HFFc6 (cell line): ENCODE results near the gene ALK. TPM values are rescaled to one million over a fixed set of nuclear protein-coding genes. Genes with fewer than 3 reads are reported as not detected.

ENCODE experiments used
- DNase-seq: peaks from one replicate; pipeline ENCODE4 v3.0.0-alpha.2; 2018
- H3K27ac Mint-ChIP-seq: 2 replicates; pipeline ENCODE4 v1.8.0; 2020; ENCODE audit warnings: mild to moderate bottlenecking, mixed read lengths
- H3K27me3 Mint-ChIP-seq: 2 replicates; pipeline ENCODE4 v1.8.0; 2021; ENCODE audit warnings: mild to moderate bottlenecking, moderate library complexity, mixed read lengths; ENCODE audit not compliant: insufficient read depth
- H3K36me3 Mint-ChIP-seq: 2 replicates; pipeline ENCODE4 v1.8.0; 2021; ENCODE audit warnings: low read depth, mixed read lengths
- H3K4me1 Mint-ChIP-seq: 2 replicates; pipeline ENCODE4 v1.8.0; 2020; ENCODE audit warnings: low read depth, mixed read lengths
- H3K4me3 Mint-ChIP-seq: 2 replicates; pipeline ENCODE4 v1.8.0; 2020; ENCODE audit warnings: mild to moderate bottlenecking, moderate library complexity, mixed read lengths
- H3K9me3 Mint-ChIP-seq: 2 replicates; pipeline ENCODE4 v1.8.0; 2020; ENCODE audit warnings: mild to moderate bottlenecking, mixed read lengths
- CTCF ChIP-seq: fragments of 200-600 bp; sonication (generic); IDR thresholded peaks from 2 replicates; pipeline ENCODE4 v1.5.0; 2021; ENCODE audit warnings: antibody characterized with exemption, mild to moderate bottlenecking
- total RNA-seq, 6 experiments: library from RNA; stranded (reverse); fragmentation: NEBNext Ultra II Directional; extraction: Animal tissue kit (Norgen Biotek cat#: 25700); gene quantifications; 2 replicates in 1 of 6; 3 replicates in 5 of 6; pipeline ENCODE4 v1.2.3, GENCODE V29; 2021

ALK gene
- total RNA-seq, 6 experiments from 2014 or later = not detected

GRCh38 chr2:29269095-29269764, 652.2 kb downstream of the ALK start:
- H3K9me3 Mint-ChIP-seq = no peaks in the 10 kb centered on the region
- H3K27ac Mint-ChIP-seq = no peak overlapping the region
- no peak overlapping the region for H3K4me3 Mint-ChIP-seq
- no peaks in the 10 kb centered on the region for H3K4me1 Mint-ChIP-seq
- no peaks in the 10 kb centered on the region for H3K36me3 Mint-ChIP-seq
- no peak for DNase-seq
- peaks cover 50% of the 10 kb centered on the region for H3K27me3 Mint-ChIP-seq
- TF ChIP-seq CTCF = no peak

- Mint-ChIP-seq H3K27me3 (peaks cover 38% of the 10 kb centered on the region), H3K36me3 (no peaks in the 10 kb centered on the region; the same call in 1 of the 2 replicates), H3K9me3 (peaks cover 4% of the 10 kb centered on the region; the same call in 1 of the 2 replicates), H3K4me3 (no peak overlapping the region), H3K27ac (no peak overlapping the region), H3K4me1 (no peaks in the 10 kb centered on the region)
- no peak for DNase-seq
- TF ChIP-seq CTCF = no peak
These were observed 653.7 kb downstream of the ALK start for GRCh38 chr2:29267720-29268119.

- H3K4me3 Mint-ChIP-seq = no peak overlapping the region
- H3K27ac Mint-ChIP-seq = no peak overlapping the region
- H3K9me3 Mint-ChIP-seq = peaks cover 4% of the 10 kb centered on the region; the same call in 1 of the 2 replicates
- DNase-seq = no peak
- TF ChIP-seq CTCF = no peak
- H3K4me1 Mint-ChIP-seq = peaks cover 23% of the 10 kb centered on the region
- H3K36me3 Mint-ChIP-seq = no peaks in the 10 kb centered on the region; the same call in 1 of the 2 replicates
- H3K27me3 Mint-ChIP-seq = peaks cover 17% of the 10 kb centered on the region
These were observed 657.5 kb downstream of the ALK start for GRCh38 chr2:29263886-29264285.

GRCh38 chr2:29262681-29263260, 658.6 kb downstream of the ALK start:
- TF ChIP-seq CTCF = no peak
- no peak for DNase-seq
- Mint-ChIP-seq H3K36me3 (no peaks in the 10 kb centered on the region; the same call in 1 of the 2 replicates), H3K9me3 (peaks cover 4% of the 10 kb centered on the region; the same call in 1 of the 2 replicates), H3K4me3 (no peak overlapping the region), H3K4me1 (peaks cover 24% of the 10 kb centered on the region), H3K27ac (no peak overlapping the region), H3K27me3 (peaks cover 12% of the 10 kb centered on the region)

GRCh38 chr2:29261003-29261402, 660.4 kb downstream of the ALK start:
- Mint-ChIP-seq H3K4me3 (no peak overlapping the region), H3K27me3 (peaks cover 8% of the 10 kb centered on the region), H3K9me3 (peaks cover 4% of the 10 kb centered on the region; the same call in 1 of the 2 replicates), H3K4me1 (peaks cover 24% of the 10 kb centered on the region), H3K36me3 (no peaks in the 10 kb centered on the region; the same call in 1 of the 2 replicates), H3K27ac (no peak overlapping the region)
- no peak for TF ChIP-seq CTCF
- DNase-seq = no peak
